K562 (cell line): ENCODE results near the gene CNTF. TPM values are rescaled to one million over a fixed set of nuclear protein-coding genes. Genes with fewer than 3 reads are reported as not detected.
A peak's percentile ranks its signal among the peaks of the same experiment; 100 is the strongest.

Experiments
- ATAC-seq: fragments of 200-7000 bp; cut with Tn5 transposase; 3 replicates; pipeline ENCODE4 v1.9.1; 2020; ENCODE audit warnings: moderate library complexity
- BruUV-seq: library from RNA; stranded (reverse); fragments of 400-500 nt; replicated peaks from 2 replicates; lab custom pipeline; 2021; lab: Mats Ljungman, UMichigan
- CTCF ChIA-PET: fragments of 300-600 bp; formaldehyde crosslinking; extraction: SDS; loops from one replicate; lab custom pipeline; 2021; ENCODE audit warnings: low intra/inter-chr PET ratio; lab: Yijun Ruan, JAX
- POLR2A ChIA-PET: fragments of 300-600, 350-650 bp; sonication (Branson Sonifier 250); formaldehyde crosslinking; extraction: SDS; loops from one replicate; lab custom pipeline; 2021; ENCODE audit warnings: antibody characterized with exemption, inconsistent platforms; lab: Yijun Ruan, JAX
- DNase-seq, 4 experiments: peaks; one replicate each; pipeline versions ENCODE4 v3.0.0 to v3.0.0-alpha.2; 2011 to 2018; ENCODE audit warnings: low spot score in 3 of 4, mixed read lengths in 3 of 4; ENCODE audit errors: extremely low read depth in 1 of 4
- FAIRE-seq: peaks from 2 replicates; lab custom pipeline; 2011; peaks lifted over from hg19 to GRCh38; lab: Jason Lieb, UNC
- H2AFZ ChIP-seq: 2 replicates; pipeline ENCODE4 v1.6.0; 2011; ENCODE audit warnings: low read depth, low read length, control low read depth, inconsistent platforms
- H3K27ac ChIP-seq: fragments of 200-600 bp; 3 replicates; pipeline ENCODE4 v1.8.0; 2011; ENCODE audit warnings: low read depth, mild to moderate bottlenecking, control low read depth, inconsistent platforms, low read length, moderate library complexity, mixed read lengths; ENCODE audit errors: extremely low read depth
- H3K27me3 ChIP-seq, 2 experiments: fragments of 300-600 bp in 1 of 2; 2 replicates in 1 of 2; 3 replicates in 1 of 2; pipeline versions ENCODE4 v1.6.0 to v1.8.0; 2011; ENCODE audit warnings: inconsistent platforms in 2 of 2, low read length in 2 of 2, mild to moderate bottlenecking in 1 of 2, mixed read lengths in 1 of 2, moderate library complexity in 1 of 2; ENCODE audit not compliant: control insufficient read depth in 2 of 2, insufficient read depth in 2 of 2
- H3K36me3 ChIP-seq: fragments of 300-600 bp; 3 replicates; pipeline ENCODE4 v1.8.0; 2011; ENCODE audit warnings: mild to moderate bottlenecking, low read length, inconsistent platforms; ENCODE audit not compliant: control insufficient read depth, insufficient read depth
- H3K4me1 ChIP-seq, 2 experiments: fragments of 200-600 bp in 1 of 2; replicated peaks in 1 of 2; 2 replicates in 1 of 2; 3 replicates in 1 of 2; pipeline versions ENCODE4 v1.5.1 to v1.8.0; 2011; ENCODE audit warnings: inconsistent platforms in 2 of 2, low read length in 2 of 2, mild to moderate bottlenecking in 1 of 2, mixed read lengths in 1 of 2, moderate library complexity in 1 of 2; ENCODE audit not compliant: control insufficient read depth in 2 of 2, insufficient read depth in 2 of 2
- H3K4me2 ChIP-seq: 2 replicates; pipeline ENCODE4 v1.6.1; 2011; ENCODE audit warnings: low read length, control low read depth, inconsistent platforms, mixed read lengths; ENCODE audit not compliant: insufficient read depth
- H3K4me3 ChIP-seq: fragments of 200-600 bp; sonication (generic), shearing (Covaris generic); 2 replicates; pipeline ENCODE4 v1.5.1; 2016; ENCODE audit warnings: control low read depth, inconsistent platforms
- H3K79me2 ChIP-seq: fragments of 200-600 bp; 3 replicates; pipeline ENCODE4 v1.8.0; 2011; ENCODE audit warnings: low read length, inconsistent platforms; ENCODE audit not compliant: control insufficient read depth, insufficient read depth
- H3K9ac ChIP-seq, 2 experiments: 2 replicates each; pipeline versions ENCODE4 v1.6.0 to v1.6.1; 2011; ENCODE audit warnings: low read depth in 2 of 2, low read length in 2 of 2, control low read depth in 1 of 2, inconsistent platforms in 1 of 2, mild to moderate bottlenecking in 1 of 2, mixed read lengths in 1 of 2; ENCODE audit not compliant: insufficient read depth in 1 of 2
- H3K9me1 ChIP-seq: one replicate; pipeline ENCODE4 v1.6.0; 2011; ENCODE audit warnings: inconsistent platforms, mild to moderate bottlenecking, low read length, moderate library complexity; ENCODE audit not compliant: control insufficient read depth, insufficient read depth
- H3K9me3 ChIP-seq: replicated peaks from 2 replicates; pipeline ENCODE4 v1.5.1; 2011; ENCODE audit warnings: low read depth, low read length, inconsistent platforms; ENCODE audit not compliant: control insufficient read depth, insufficient read depth
- H4K20me1 ChIP-seq: replicated peaks from 2 replicates; pipeline ENCODE4 v1.6.1; 2011; ENCODE audit warnings: low read length, inconsistent platforms, mixed read lengths; ENCODE audit not compliant: control insufficient read depth, insufficient read depth
- ATF3 ChIP-seq, 2 experiments: fragments of 450-650 bp in 1 of 2; sonication (generic) in 1 of 2; formaldehyde crosslinking in 1 of 2; IDR thresholded peaks in 1 of 2; conservative IDR thresholded peaks in 1 of 2; 2 replicates each; pipeline versions ENCODE4 v1.6.1 to v1.8.1; 2016 to 2023; ENCODE audit warnings: mild to moderate bottlenecking in 2 of 2, moderate library complexity in 2 of 2, inconsistent platforms in 1 of 2, missing genetic modification reagents in 1 of 2
- BMI1 ChIP-seq: fragments of 150-350 bp; IDR thresholded peaks from 2 replicates; pipeline ENCODE4 v1.6.1; 2014; ENCODE audit warnings: low read length
- CEBPB ChIP-seq: fragments of 450-650 bp; IDR thresholded peaks from 2 replicates; pipeline ENCODE4 v1.6.1; 2016; ENCODE audit warnings: missing genetic modification characterization, missing compliant biosample characterization
- CEBPG ChIP-seq, 3 experiments: fragments of 200-800 bp in 1 of 3; sonication (Bioruptor generic) in 1 of 3; sonication (generic) in 1 of 3; formaldehyde crosslinking in 1 of 3; IDR thresholded peaks in 2 of 3; conservative IDR thresholded peaks in 1 of 3; 2 replicates each; pipeline versions ENCODE4 v1.6.1 to v1.8.0; 2016 to 2022; ENCODE audit warnings: missing compliant biosample characterization in 2 of 3, missing genetic modification characterization in 2 of 3, mild to moderate bottlenecking in 1 of 3, missing genetic modification reagents in 1 of 3
- ETS2 ChIP-seq: IDR thresholded peaks from 2 replicates; pipeline ENCODE4 v1.6.1; 2016; ENCODE audit warnings: borderline replicate concordance, missing genetic modification characterization, mild to moderate bottlenecking, moderate library complexity, missing compliant biosample characterization; ENCODE audit not compliant: poor library complexity, severe bottlenecking
- FOXO4 ChIP-seq: fragments of 450-650 bp; formaldehyde crosslinking; IDR thresholded peaks from 2 replicates; pipeline ENCODE4 v1.4.0; 2020; ENCODE audit warnings: mild to moderate bottlenecking, moderate library complexity
- MECOM ChIP-seq: fragments of 250-450 bp; sonication (Bioruptor Pico); IDR thresholded peaks from 2 replicates; pipeline ENCODE4 v1.8.0; 2022; ENCODE audit warnings: inconsistent platforms
- MTA2 ChIP-seq: fragments of 450-650 bp; IDR thresholded peaks from 2 replicates; pipeline ENCODE4 v1.6.1; 2016; ENCODE audit warnings: low read depth
- NKRF ChIP-seq: fragments of 450-650 bp; IDR thresholded peaks from 2 replicates; pipeline ENCODE4 v1.6.1; 2016; ENCODE audit warnings: borderline replicate concordance
- PURB ChIP-seq: sonication (generic); formaldehyde crosslinking; IDR thresholded peaks from 2 replicates; pipeline ENCODE4 v1.9.0; 2021; ENCODE audit warnings: low read depth, mild to moderate bottlenecking, missing genetic modification reagents
- SRF ChIP-seq, 2 experiments: fragments of 250-450, 450-650 bp in 1 of 2; sonication (Bioruptor Pico) in 1 of 2; sonication (generic) in 1 of 2; formaldehyde crosslinking; IDR thresholded peaks; 2 replicates each; pipeline versions ENCODE4 v1.5.0 to v1.5.1; 2020 to 2022; ENCODE audit warnings: mild to moderate bottlenecking in 1 of 2, missing genetic modification reagents in 1 of 2
- U2AF1 ChIP-seq: fragments of 200-400 bp; formaldehyde crosslinking; optimal IDR thresholded peaks from 2 replicates; pipeline ENCODE3; 2017; ENCODE audit warnings: mild to moderate bottlenecking, low read depth, low read length, moderate library complexity
- WGBS: fragments of 100-300 bp; shearing (Covaris generic); methylation state at CpG from one replicate; pipeline ENCODE4 v1.1.6; 2016; ENCODE audit warnings: low coverage, mixed read lengths; ENCODE audit not compliant: insufficient coverage; ENCODE audit errors: missing lambda C conversion rate; 5-methylcytosine and 5-hydroxymethylcytosine counted together
- in situ Hi-C: fragments of 300-500 bp; cut with MboI; formaldehyde crosslinking; loops from 4 replicates; pipeline ENCODE4 v1.15.0; 2018; ENCODE audit warnings: inconsistent platforms, mixed read lengths
- intact Hi-C: fragments of 100-400 bp; cut with micrococcal nuclease; formaldehyde crosslinking; loops from 2 replicates; pipeline ENCODE4 v1.14.2; 2022
- polyA plus RNA-seq, 8 experiments: library from polyadenylated mRNA; depleted of rRNA in 4 of 8; stranded (reverse) in 5 of 8; unstranded in 3 of 8; fragments of >200 nt; fragmentation: Nextera tagmentation in 2 of 8; fragmentation: Illumina TruSeq in 1 of 8; extraction: Ambion mirVana in 2 of 8; extraction: Trizol in 1 of 8; gene quantifications; 2 replicates each; pipeline versions ENCODE4 v1.2.1 to v1.2.3, GENCODE V29; 2011 to 2014; ENCODE audit warnings: inconsistent platforms in 1 of 8, missing spikeins in 1 of 8
- total RNA-seq, 7 experiments: library from RNA; depleted of rRNA in 6 of 7; stranded (reverse); fragments of >200 nt in 6 of 7; fragmentation: Illumina TruSeq in 2 of 7; extraction: Trizol in 2 of 7; gene quantifications; 2 replicates each; pipeline versions ENCODE4 v1.2.1 to v1.2.3, GENCODE V29; 2011 to 2021; ENCODE audit warnings: low replicate concordance in 1 of 7

The CNTF gene
- total and polyA plus RNA-seq, 9 of the 15 experiments (the other 6 are each of a cell fraction or from before 2014, with no cell fraction given) = 0.17 to 5.0 (median 2.3) TPM

GRCh38 chr11:58600510-58600909, 22.0 kb upstream of the CNTF start (continued):
- TF ChIP-seq SRF (CRISPR knock-in tag; IDR thresholded peaks at IDR 0.05) (no peak), ETS2 (no peak), FOXO4 (CRISPR knock-in tag) (no peak), BMI1 (no peak)

GRCh38 chr11:58606930-58607714, 15.3 kb upstream of the CNTF start:
- Histone ChIP-seq H3K9me3 (no peaks in the 10 kb centered on the region), H3K9me1 (peaks cover 3% of the 10 kb centered on the region), H3K79me2 (peaks cover 86% of the 10 kb centered on the region), H4K20me1 (peaks cover 20% of the 10 kb centered on the region; the same call in 1 of the 2 replicates), H3K9ac (no peak overlapping the region), H3K27me3 (no peaks in the 10 kb centered on the region), H3K4me2 (no peak overlapping the region), H3K36me3 (peaks cover 48% of the 10 kb centered on the region), H3K27ac (no peak overlapping the region), H3K4me1 (peaks cover 6 to 15% of the 10 kb centered on the region in 2 experiments; a peak in 4 of 5 replicates), H2AFZ (no peak overlapping the region)
- CTCF ChIA-PET = no interaction called here
- no TSS peak for BruUV-seq
- ATAC-seq (no peak), DNase-seq (no peak)
- 97% methylated on average over 4 of the region's 4 CpGs for WGBS
- intact Hi-C loops (no loop called here), in situ Hi-C loops (no loop called here)
- no peak for TF ChIP-seq MTA2
- TF ChIP-seq NKRF = no peak
- no peak for TF ChIP-seq U2AF1
- no peak for TF ChIP-seq MECOM
- TF ChIP-seq CEBPG (CRISPR knock-in tag; IDR thresholded peaks at IDR 0.05) = no peak
- peak; percentile 73 to 86 for TF ChIP-seq CEBPG (tag; conservative IDR thresholded peaks at IDR 0.05 in 1 of 2, IDR thresholded peaks at IDR 0.05 in 1 of 2)
- peak; percentile 74 for TF ChIP-seq ATF3 (IDR thresholded peaks at IDR 0.05)
- no peak for TF ChIP-seq ATF3 (CRISPR knock-in tag; conservative IDR thresholded peaks at IDR 0.05)
- TF ChIP-seq CEBPB (tag) = peak; percentile 51
- TF ChIP-seq PURB = no peak
- TF ChIP-seq, all 486 proteins: peak for 3
- no peak overlapping the region for H3K4me3 ChIP-seq
- no peak for FAIRE-seq
- POLR2A ChIA-PET = interaction anchor here (0.6 to 1.2 kb wide), 3 partner anchors 10 to 308 kb away, joined by 3 to 4 read pairs (median 4); no protein-coding TSS in a partner anchor
